ENCODE data around the gene IL17C. TPM values are rescaled to one million over a fixed set of nuclear protein-coding genes. Genes with fewer than 3 reads are reported as not detected.

The IL17C gene
- total RNA-seq, 1 donor from 2014 or later = 0.26 TPM

DNA sequence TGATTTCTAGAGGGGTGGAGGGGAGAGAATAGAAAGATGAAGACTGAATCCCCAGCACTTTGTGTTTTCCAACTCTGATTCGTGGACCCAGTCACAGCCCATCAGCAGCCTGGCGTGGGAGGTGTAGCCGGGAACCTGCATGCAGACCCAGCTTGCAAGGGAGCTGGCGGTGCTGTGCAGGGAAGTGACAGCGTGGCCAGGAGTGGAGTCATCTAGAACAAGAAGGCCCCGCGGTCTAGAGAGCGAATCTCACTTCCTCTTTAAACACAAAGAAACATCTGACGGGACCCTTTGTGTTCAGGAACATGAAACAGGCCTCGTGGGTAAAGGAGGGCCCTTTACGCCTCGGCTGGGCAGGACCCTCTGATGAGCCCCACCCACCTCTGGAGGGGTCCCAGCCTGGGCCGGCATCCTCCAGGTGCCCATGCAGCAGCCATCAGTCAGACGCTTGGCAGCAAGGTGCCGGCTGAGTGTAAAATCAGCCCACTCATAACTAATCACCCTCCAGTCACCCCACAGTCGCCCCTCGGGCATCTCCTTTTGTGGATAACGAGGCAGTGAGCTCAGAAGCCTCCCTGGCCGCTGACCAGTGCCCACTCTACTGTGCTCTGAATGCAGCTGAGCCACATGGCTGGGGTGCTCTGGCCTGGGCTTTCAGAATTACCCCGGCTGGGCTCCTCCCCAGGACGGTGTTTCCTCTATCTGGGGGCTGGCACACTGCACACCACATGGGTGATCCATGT, 43.5 kb downstream of the IL17C start:
- H3K27ac Mint-ChIP-seq (ENCODE audit: unreplicated experiment) = no peak overlapping the region
- no peak for DNase-seq (ENCODE audit: low spot score)
- TF ChIP-seq, protein P1, sequence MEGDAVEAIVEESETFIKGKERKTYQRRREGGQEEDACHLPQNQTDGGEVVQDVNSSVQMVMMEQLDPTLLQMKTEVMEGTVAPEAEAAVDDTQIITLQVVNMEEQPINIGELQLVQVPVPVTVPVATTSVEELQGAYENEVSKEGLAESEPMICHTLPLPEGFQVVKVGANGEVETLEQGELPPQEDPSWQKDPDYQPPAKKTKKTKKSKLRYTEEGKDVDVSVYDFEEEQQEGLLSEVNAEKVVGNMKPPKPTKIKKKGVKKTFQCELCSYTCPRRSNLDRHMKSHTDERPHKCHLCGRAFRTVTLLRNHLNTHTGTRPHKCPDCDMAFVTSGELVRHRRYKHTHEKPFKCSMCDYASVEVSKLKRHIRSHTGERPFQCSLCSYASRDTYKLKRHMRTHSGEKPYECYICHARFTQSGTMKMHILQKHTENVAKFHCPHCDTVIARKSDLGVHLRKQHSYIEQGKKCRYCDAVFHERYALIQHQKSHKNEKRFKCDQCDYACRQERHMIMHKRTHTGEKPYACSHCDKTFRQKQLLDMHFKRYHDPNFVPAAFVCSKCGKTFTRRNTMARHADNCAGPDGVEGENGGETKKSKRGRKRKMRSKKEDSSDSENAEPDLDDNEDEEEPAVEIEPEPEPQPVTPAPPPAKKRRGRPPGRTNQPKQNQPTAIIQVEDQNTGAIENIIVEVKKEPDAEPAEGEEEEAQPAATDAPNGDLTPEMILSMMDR (IDR thresholded peaks at IDR 0.05; ENCODE audit: unreplicated experiment) = no peak
- no peak overlapping the region for H3K4me3 Mint-ChIP-seq (ENCODE audit: unreplicated experiment)
- no peaks in the 10 kb centered on the region for H3K36me3 Mint-ChIP-seq (ENCODE audit: low read depth, unreplicated experiment)
- no peaks in the 10 kb centered on the region for H3K4me1 Mint-ChIP-seq (ENCODE audit: unreplicated experiment)
- H3K27me3 Mint-ChIP-seq (ENCODE audit: unreplicated experiment) = no peaks in the 10 kb centered on the region
- no peaks in the 10 kb centered on the region for H3K9me3 Mint-ChIP-seq (ENCODE audit: unreplicated experiment)

DNA sequence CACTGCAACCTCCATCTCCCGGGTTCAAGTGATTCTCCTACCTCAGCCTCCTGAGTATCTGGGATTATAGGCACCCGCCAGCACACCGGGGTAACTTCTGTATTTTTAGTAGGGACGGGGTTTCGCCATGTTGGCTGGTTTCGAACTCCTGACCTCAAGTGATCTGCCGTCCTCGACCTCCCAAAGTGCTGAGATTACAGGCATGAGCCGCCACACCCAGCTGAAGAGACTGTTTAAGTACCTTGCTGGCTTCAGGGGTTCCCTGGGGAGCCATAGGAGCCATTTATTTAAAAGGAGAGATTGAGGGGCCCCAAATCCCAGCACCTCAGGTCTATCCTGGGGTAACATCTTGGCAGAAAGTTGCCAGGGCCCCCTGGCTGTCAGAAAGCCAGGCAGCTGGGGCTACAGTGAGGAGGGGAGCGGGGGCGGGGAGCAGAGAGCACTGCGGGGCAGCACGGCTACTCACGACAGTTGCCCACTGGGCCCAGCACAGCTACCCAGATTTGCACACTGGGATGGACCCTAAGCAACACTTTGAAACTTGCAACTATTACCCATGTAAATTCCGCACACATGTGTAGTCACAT, 46.3 kb downstream of the IL17C start:
- H3K27ac Mint-ChIP-seq (ENCODE audit: unreplicated experiment) = no peak overlapping the region

DNA sequence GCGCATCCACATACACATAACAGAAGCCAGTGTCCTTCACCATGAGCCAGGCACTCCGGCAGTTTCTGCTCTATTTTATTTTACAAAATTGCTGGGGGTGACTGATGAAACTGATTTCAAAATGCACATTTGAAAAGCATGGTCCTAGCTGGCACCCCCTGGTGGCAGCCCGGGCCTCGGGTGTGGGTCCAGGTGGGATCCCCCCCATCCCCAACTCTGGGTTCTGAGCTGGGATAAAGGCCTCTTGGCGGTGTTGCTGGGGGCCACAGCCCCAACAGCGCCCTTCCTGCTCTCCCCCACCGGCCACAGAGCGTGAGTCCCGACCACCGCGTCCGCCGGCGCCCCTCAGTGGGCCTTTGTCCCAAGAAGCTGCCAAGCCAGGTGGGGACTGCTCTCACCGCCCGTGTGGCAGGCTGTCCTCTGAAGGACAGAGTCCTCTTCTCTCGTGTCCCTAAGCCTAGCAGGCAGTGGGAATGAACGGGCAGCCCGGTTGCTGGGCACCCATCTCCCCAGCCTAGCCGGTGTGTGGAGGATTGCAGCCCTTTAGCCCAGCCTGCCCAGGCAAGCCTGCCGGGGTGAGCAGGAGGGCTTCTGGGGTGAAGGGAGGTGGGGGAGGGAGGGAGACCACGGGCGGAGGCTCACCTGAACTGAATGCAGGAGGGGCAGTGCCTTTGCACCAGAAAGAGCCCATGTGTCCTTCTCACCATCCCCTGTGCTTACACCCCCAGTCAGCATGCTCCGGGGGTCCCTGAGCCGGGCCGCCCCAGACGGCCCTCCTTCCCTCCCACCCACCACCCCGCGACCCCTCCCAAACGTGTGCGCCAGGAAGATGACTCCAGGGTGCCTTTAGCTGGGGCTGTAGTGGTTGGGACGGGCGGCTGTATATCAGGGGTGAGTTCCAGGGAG, 47.0 kb downstream of the IL17C start:
- Mint-ChIP-seq H3K27ac (ENCODE audit: unreplicated experiment) (no peak overlapping the region), H3K4me1 (ENCODE audit: unreplicated experiment) (no peaks in the 10 kb centered on the region), H3K27me3 (ENCODE audit: unreplicated experiment) (peaks cover 15% of the 10 kb centered on the region), H3K36me3 (ENCODE audit: low read depth, unreplicated experiment) (no peaks in the 10 kb centered on the region), H3K4me3 (ENCODE audit: unreplicated experiment) (no peak overlapping the region), H3K9me3 (ENCODE audit: unreplicated experiment) (no peaks in the 10 kb centered on the region)
- TF ChIP-seq, protein P1 (IDR thresholded peaks at IDR 0.05; ENCODE audit: unreplicated experiment) = peak; percentile 45
- DNase-seq (ENCODE audit: low spot score) = peak; percentile 54

More for the DNA sequence above, 46.3 kb downstream of the IL17C start:
- TF ChIP-seq, protein P1 (IDR thresholded peaks at IDR 0.05; ENCODE audit: unreplicated experiment) = no peak
- Mint-ChIP-seq H3K36me3 (ENCODE audit: low read depth, unreplicated experiment) (no peaks in the 10 kb centered on the region), H3K4me1 (ENCODE audit: unreplicated experiment) (no peaks in the 10 kb centered on the region), H3K27me3 (ENCODE audit: unreplicated experiment) (peaks cover 13% of the 10 kb centered on the region), H3K9me3 (ENCODE audit: unreplicated experiment) (no peaks in the 10 kb centered on the region), H3K4me3 (ENCODE audit: unreplicated experiment) (no peak overlapping the region)
- no peak for DNase-seq (ENCODE audit: low spot score)

DNA sequence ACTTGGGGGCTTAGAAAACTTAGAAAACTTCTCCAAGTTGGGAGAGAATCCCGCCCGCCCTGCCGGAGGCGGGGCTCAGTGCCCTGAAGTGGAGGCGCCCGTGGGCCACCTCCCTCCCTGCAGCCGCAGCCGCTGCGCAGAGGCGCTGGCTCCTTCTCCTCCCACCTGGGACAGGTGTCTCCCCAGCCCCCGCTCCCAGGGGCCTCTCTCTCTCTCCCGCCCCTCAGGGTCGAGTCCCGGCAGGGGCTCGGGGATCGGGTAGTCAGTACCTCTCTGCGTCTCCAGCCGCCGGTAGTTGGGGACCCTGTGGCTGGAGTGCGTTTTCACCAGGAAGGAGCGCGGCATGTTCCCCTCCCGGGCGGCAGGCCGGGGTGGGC, 47.7 kb downstream of the IL17C start:
- H3K27me3 Mint-ChIP-seq (ENCODE audit: unreplicated experiment) = peaks cover 17% of the 10 kb centered on the region
- no peak overlapping the region for H3K4me3 Mint-ChIP-seq (ENCODE audit: unreplicated experiment)
- no peaks in the 10 kb centered on the region for H3K36me3 Mint-ChIP-seq (ENCODE audit: low read depth, unreplicated experiment)
- DNase-seq (ENCODE audit: low spot score) = peak; percentile 11
- no peak overlapping the region for H3K27ac Mint-ChIP-seq (ENCODE audit: unreplicated experiment)
- TF ChIP-seq, protein P1 (IDR thresholded peaks at IDR 0.05; ENCODE audit: unreplicated experiment) = no peak
- H3K9me3 Mint-ChIP-seq (ENCODE audit: unreplicated experiment) = no peaks in the 10 kb centered on the region
- no peaks in the 10 kb centered on the region for H3K4me1 Mint-ChIP-seq (ENCODE audit: unreplicated experiment)
